HepG2 (cell line): ENCODE data around the gene SLC16A3. TPM values are rescaled to one million over a fixed set of nuclear protein-coding genes. Genes with fewer than 3 reads are reported as not detected.

Experiments
- AGO2 ChIP-seq: fragments of 200-400 bp; formaldehyde crosslinking; optimal IDR thresholded peaks from 2 replicates; pipeline ENCODE3; 2017; ENCODE audit warnings: mild to moderate bottlenecking, low read depth, low read length, moderate library complexity
- FOSL2 ChIP-seq: sonication (generic); formaldehyde crosslinking; IDR thresholded peaks from 2 replicates; pipeline ENCODE4 v1.4.0; 2020; ENCODE audit warnings: missing genetic modification reagents
- HMGXB4 ChIP-seq, 2 experiments: sonication (generic) in 1 of 2; formaldehyde crosslinking in 1 of 2; IDR thresholded peaks; 2 replicates each; pipeline versions ENCODE4 v1.4.0 to v1.6.1; 2018 to 2020; ENCODE audit warnings: missing genetic modification reagents in 2 of 2, borderline replicate concordance in 1 of 2, low read depth in 1 of 2, mild to moderate bottlenecking in 1 of 2, missing biosample characterization in 1 of 2
- HNF4A ChIP-seq: sonication (generic); formaldehyde crosslinking; IDR thresholded peaks from 2 replicates; pipeline ENCODE4 v1.4.0; 2020; ENCODE audit warnings: missing genetic modification reagents
- HNRNPL ChIP-seq: fragments of 200-400 bp; formaldehyde crosslinking; IDR thresholded peaks from 2 replicates; pipeline ENCODE4 v1.6.1; 2017; ENCODE audit warnings: mild to moderate bottlenecking, low read depth, low read length
- KDM1A ChIP-seq: IDR thresholded peaks from 2 replicates; pipeline ENCODE4 v1.6.1; 2016; ENCODE audit warnings: missing compliant biosample characterization
- PCBP1 ChIP-seq: fragments of 200-400 bp; formaldehyde crosslinking; IDR thresholded peaks from 2 replicates; pipeline ENCODE4 v1.6.1; 2017; ENCODE audit warnings: mild to moderate bottlenecking, low read depth, low read length, borderline replicate concordance
- REPIN1 ChIP-seq: sonication (generic); formaldehyde crosslinking; IDR thresholded peaks from 2 replicates; pipeline ENCODE4 v1.8.0; 2022; ENCODE audit warnings: missing genetic modification reagents, low read depth, mild to moderate bottlenecking, borderline replicate concordance
- TOPORS ChIP-seq: sonication (generic); formaldehyde crosslinking; IDR thresholded peaks from 2 replicates; pipeline ENCODE4 v1.8.0; 2023; ENCODE audit warnings: mild to moderate bottlenecking, missing genetic modification reagents
- ZFP91 ChIP-seq: sonication (generic); formaldehyde crosslinking; IDR thresholded peaks from 2 replicates; pipeline ENCODE4 v1.9.0; 2022; ENCODE audit warnings: missing genetic modification reagents, mild to moderate bottlenecking, borderline replicate concordance
- ZNF10 ChIP-seq: sonication (generic); formaldehyde crosslinking; IDR thresholded peaks from 2 replicates; pipeline ENCODE4 v1.4.0; 2020; ENCODE audit warnings: mild to moderate bottlenecking, low read depth, missing genetic modification reagents, borderline replicate concordance
- ZNF24 ChIP-seq: fragments of 450-650 bp; IDR thresholded peaks from 2 replicates; pipeline ENCODE4 v1.6.1; 2017; ENCODE audit warnings: antibody characterized with exemption, mild to moderate bottlenecking
- ZNF318 ChIP-seq: sonication (generic); formaldehyde crosslinking; IDR thresholded peaks from 2 replicates; pipeline ENCODE4 v1.4.0; 2020; ENCODE audit warnings: mild to moderate bottlenecking, missing genetic modification reagents
- ZNF546 ChIP-seq: sonication (generic); formaldehyde crosslinking; conservative IDR thresholded peaks from 2 replicates; pipeline ENCODE4 v1.8.1; 2023; ENCODE audit warnings: mild to moderate bottlenecking, missing genetic modification reagents
- ZNF564 ChIP-seq: sonication (generic); formaldehyde crosslinking; IDR thresholded peaks from 2 replicates; pipeline ENCODE4 v1.8.1; 2023; ENCODE audit warnings: mild to moderate bottlenecking, missing genetic modification reagents
- ZNF616 ChIP-seq: sonication (generic); formaldehyde crosslinking; IDR thresholded peaks from 2 replicates; pipeline ENCODE4 v1.5.0; 2020; ENCODE audit warnings: low read depth, mild to moderate bottlenecking, missing genetic modification reagents
- polyA plus RNA-seq, 8 experiments: library from polyadenylated mRNA; depleted of rRNA in 3 of 8; stranded (reverse) in 7 of 8; unstranded in 1 of 8; fragments of >200 nt; fragmentation: Illumina TruSeq in 4 of 8; extraction: Trizol in 4 of 8; gene quantifications; 2 replicates each; pipeline versions ENCODE4 v1.2.1 to v1.2.3, GENCODE V29; 2011 to 2016; ENCODE audit warnings: low read depth in 4 of 8, missing spikeins in 1 of 8, mixed read lengths in 1 of 8; ENCODE audit not compliant: insufficient read depth in 1 of 8
- total RNA-seq, 5 experiments: library from RNA; depleted of rRNA; stranded (reverse); fragments of >200 nt; fragmentation: Illumina TruSeq; extraction: Trizol; gene quantifications; 2 replicates each; pipeline ENCODE4 v1.2.3, GENCODE V29; 2016; ENCODE audit warnings: low read depth in 1 of 5

SLC16A3 gene
- total and polyA plus RNA-seq, 2 of the 13 experiments (the other 11 are each of a cell fraction or from before 2014, with no cell fraction given), result 242 to 349 TPM

- TF ChIP-seq ZFP91 (CRISPR knock-in tag), result peak; percentile 18; the same call in 1 of the 2 replicates
- TF ChIP-seq ZNF24, result no peak
- peak in 1 of 2 experiments; percentile 59; a peak in 1 of 4 replicates for TF ChIP-seq HMGXB4 (CRISPR knock-in tag; IDR thresholded peaks at IDR 0.05; ENCODE audit: borderline replicate concordance in 1 of 2, low read depth in 1 of 2)
- no peak for TF ChIP-seq ZNF564 (CRISPR knock-in tag)
- TF ChIP-seq ZNF546, result 0 out of 2 replicates have a peak, but pooled peaks have one; percentile 61
- TF ChIP-seq KDM1A (CRISPR knock-in tag), result 0 out of 2 replicates have a peak, but pooled peaks have one; percentile 54
- 0 out of 2 replicates have a peak, but pooled peaks have one; percentile 12 for TF ChIP-seq PCBP1
- peak; percentile 45 for TF ChIP-seq HNF4A (CRISPR knock-in tag)
- 0 out of 2 replicates have a peak, but pooled peaks have one; percentile 33 for TF ChIP-seq ZNF318
- TF ChIP-seq HNRNPL, result peak; percentile 96
- TF ChIP-seq TOPORS, result no peak
- 0 out of 2 replicates have a peak, but pooled peaks have one; percentile 6 for TF ChIP-seq ZNF616
- TF ChIP-seq REPIN1 (CRISPR knock-in tag), result no peak
- TF ChIP-seq AGO2, result no peak
- TF ChIP-seq ZNF10 (CRISPR knock-in tag), result no peak
- peak; percentile 66 for TF ChIP-seq FOSL2 (CRISPR knock-in tag)
Measured at GRCh38 chr17:82216301-82217119, 12.3 kb upstream of the SLC16A3 start (continued).
